ENCODE results near the gene AP4S1.
"Not testable (repeated sequence)": the region's sequence is repeated elsewhere in the genome, so short reads cannot be mapped to it uniquely, and the experiment has no call there.

The AP4S1 gene

GRCh38 chr14:31045501-31046080, 20.1 kb downstream of the AP4S1 start:
- no peak for DNase-seq

DNA sequence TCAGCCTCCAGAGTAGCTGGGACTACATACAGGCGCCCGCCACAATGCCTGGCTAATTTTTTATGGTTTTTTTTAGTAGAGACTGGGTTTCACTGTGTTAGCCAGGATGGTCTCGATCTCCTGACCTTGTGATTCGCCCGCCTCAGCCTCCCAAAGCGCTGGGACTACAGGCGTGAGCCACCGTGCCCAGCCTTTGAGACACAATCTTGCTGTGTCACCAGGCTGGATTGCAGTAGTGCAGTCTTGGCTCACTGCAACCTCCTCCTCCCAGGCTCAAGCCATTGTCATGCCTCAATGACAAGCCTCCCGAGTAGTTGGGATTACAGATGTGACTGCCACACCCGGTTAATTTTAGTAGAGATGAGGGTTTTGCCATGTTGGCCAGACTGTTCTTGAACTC, 22.1 kb downstream of the AP4S1 start:
- DNase-seq = no peak

- DNase-seq = no peak
Observed at GRCh38 chr14:31051023-31051422, 25.6 kb downstream of the AP4S1 start.

- no peak for DNase-seq
Observed at GRCh38 chr14:31051511-31051910, 26.1 kb downstream of the AP4S1 start.

- not testable (repeated sequence) for DNase-seq
Observed at GRCh38 chr14:31052905-31053586, 27.6 kb downstream of the AP4S1 start.

GRCh38 chr14:31057035-31057434, 31.6 kb downstream of the AP4S1 start:
- DNase-seq = no peak

DNA sequence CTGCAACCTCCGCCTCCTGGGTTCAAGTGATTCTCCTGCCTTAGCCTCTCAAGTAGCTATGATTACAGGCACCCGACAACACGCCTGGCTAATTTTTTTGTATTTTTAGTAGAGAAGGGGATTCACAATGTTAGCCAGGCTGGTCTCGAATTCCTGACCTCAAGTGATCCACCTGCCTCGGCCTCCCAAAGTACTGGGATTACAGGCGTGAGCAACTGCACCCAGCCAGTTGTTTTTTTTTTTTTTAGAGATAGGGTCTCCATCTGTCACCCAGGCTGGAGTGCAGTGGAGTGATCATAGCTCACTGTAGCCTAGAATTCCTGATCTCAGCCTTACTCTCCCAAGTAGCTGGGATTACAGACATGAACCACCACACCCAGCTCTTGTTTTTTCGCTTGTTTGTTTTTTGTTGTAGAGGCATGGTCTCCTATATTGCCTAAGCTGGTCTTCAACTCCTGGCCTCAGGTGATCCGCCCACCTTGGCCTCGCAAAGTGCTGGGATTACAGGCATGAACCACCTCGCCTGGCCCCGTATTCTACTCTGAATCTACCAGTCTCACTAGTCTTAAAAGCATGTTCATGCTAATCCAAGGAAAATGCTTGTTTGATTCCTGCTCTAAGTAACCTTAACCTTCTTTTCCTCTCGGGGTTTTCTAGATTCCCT, 32.4 kb downstream of the AP4S1 start:
- no peak for DNase-seq

GRCh38 chr14:31059152-31059924, 33.9 kb downstream of the AP4S1 start:
- no peak for DNase-seq

DNA sequence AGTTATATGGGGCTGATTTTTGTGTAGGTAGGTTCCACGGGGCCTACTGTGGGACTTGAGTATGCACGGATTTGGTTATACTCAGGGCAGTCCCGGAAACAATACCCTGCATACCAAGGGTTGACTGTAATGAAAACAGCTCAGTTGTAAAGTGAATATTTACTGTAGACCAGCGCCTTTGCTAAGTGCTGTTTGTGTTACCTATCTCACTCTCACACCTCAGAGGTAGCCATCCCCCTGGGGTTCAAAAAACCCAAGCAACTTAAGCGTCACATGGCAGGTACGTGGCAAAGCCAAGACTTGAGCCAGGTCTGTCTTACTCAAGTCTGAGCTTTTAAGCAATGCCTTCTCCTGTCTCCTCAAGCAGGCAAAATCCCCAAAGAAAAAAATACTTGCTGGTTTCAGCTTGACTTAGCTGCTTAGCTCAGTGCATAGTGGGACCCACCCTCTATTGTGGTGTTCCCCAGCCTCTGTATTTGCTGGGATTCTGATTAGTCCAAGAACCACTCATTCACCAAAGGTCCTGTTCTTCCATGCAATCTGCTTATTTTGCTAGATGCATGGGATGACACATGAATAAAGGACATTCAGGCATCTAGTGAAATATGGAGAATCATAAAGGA, 34.9 kb downstream of the AP4S1 start:
- no peak for DNase-seq

- not testable (repeated sequence) for DNase-seq
Observed at GRCh38 chr14:31062908-31063307, 37.5 kb downstream of the AP4S1 start.

- no peak for DNase-seq
Observed at GRCh38 chr14:31068235-31068634, 42.8 kb downstream of the AP4S1 start.

DNA sequence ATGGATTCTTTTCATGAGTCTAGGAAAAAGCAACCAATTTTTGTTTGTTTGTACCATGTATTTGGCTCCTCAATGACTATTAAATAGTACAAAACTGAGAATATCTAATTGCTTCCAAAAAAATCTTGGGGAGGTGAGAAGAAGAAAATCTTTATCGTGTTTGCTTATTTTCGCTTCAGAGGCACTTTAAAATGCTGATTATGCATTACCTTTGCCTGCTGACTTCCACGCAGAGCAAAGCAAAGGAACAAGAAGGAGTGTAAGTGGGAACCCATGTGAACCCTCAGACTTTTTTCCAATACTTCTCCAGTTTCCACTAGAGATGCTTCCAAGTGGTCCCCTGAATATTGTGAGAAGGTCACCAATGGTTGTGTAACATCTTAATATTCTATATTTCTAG, 43.9 kb downstream of the AP4S1 start:
- no peak for DNase-seq

- DNase-seq = no peak
Observed at GRCh38 chr14:31070431-31070830, 45.0 kb downstream of the AP4S1 start.

GRCh38 chr14:31071151-31071550, 45.7 kb downstream of the AP4S1 start:
- DNase-seq = no peak

- no peak for DNase-seq
Observed at GRCh38 chr14:31075144-31075543, 49.7 kb downstream of the AP4S1 start.

- DNase-seq = no peak
Observed at GRCh38 chr14:31078766-31079165, 53.3 kb downstream of the AP4S1 start.

GRCh38 chr14:31080056-31080455, 54.6 kb downstream of the AP4S1 start:
- no peak for DNase-seq

DNA sequence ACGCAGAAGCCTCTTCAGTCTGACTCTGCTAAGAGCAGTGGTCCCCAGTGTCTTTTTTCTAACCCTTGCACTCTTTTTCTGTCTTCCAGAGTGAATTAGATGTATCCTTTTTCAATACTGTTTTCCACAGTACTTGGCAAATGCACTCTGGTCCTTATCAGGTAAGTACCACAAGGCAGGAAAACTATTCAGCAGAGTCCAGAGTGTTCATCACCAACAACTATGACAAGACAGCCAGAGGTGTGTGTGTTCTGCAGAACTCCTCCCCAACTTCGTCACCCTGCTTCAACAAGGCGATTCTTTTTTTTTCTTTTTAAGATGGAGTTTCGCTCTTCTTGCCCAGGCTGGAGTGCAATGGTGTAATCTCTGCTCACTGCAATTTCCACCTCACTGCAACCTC, 55.0 kb downstream of the AP4S1 start:
- no peak for DNase-seq

GRCh38 chr14:31083781-31084180, 58.3 kb downstream of the AP4S1 start:
- no peak for DNase-seq

- no peak for DNase-seq
Observed at GRCh38 chr14:31084385-31084784, 58.9 kb downstream of the AP4S1 start.

DNA sequence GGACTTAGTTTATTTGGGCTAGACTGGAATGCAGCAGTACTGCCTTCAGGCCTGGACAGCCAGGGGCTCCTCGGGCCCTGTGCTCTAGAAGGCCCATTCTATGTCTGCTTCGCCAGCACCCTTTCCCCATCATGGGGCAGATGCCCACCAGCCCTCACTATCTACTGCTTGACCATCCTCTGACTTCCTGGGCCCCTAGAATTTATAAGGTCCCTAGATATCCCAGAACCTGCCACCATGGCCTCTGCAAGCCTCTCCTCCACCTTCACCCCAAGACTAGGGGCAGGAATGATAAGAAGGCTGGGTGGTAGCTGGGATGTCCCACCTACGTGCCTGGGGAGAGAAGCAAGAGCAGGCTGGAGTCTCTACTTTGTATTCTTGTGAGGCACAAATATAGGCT, 59.6 kb downstream of the AP4S1 start:
- DNase-seq = no peak

GRCh38 chr14:31086466-31086865, 61.0 kb downstream of the AP4S1 start:
- DNase-seq = not testable (repeated sequence)

Data from stimulated activated CD8-positive, alpha-beta memory T cell treated with anti-CD3 and anti-CD28 coated beads, Interleukin-4, amount 100 ng/mL, for 48 hours (primary cell).